ENCODE data around the gene TNFRSF8.

TNFRSF8 gene

DNA sequence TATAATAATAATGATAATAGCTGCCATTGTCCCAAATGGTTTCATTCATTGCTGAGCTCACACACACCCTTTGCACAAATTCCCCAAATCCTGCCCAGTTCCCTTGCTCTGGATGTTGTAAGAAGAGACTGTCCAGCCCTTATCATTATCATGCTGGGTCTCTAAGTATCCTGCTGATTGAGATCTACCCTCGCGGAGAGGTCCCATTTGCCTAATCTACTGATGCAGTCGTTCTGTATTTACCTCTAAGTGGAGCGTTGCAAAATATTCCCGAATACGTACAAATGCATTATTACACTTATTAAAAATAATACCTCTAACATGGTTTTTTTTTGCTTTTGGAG is 51.2 kb downstream of the TNFRSF8 start:
- no peak for DNase-seq (ENCODE audit: low read depth in 2 of 2)

DNA sequence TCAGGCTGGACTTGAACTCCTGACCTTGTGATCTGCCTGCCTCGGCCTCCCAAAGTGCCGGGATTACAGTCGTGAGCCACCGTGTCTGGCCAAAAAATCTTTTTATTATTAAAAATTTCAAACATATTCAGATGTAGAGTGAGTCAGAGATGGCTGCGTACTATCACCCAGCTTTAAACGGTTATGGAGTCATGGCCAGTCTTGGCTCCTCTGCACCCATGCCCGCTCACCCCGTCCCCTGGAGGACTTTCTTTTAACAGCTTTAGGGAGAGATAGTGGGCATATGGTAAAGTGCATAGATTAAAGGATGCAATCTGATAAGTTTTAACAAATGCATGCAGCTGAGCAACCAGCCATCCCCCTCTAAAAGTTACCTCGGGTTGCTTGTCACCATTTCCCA is 51.8 kb downstream of the TNFRSF8 start:
- DNase-seq (ENCODE audit: low read depth in 2 of 2): no peak

DNA sequence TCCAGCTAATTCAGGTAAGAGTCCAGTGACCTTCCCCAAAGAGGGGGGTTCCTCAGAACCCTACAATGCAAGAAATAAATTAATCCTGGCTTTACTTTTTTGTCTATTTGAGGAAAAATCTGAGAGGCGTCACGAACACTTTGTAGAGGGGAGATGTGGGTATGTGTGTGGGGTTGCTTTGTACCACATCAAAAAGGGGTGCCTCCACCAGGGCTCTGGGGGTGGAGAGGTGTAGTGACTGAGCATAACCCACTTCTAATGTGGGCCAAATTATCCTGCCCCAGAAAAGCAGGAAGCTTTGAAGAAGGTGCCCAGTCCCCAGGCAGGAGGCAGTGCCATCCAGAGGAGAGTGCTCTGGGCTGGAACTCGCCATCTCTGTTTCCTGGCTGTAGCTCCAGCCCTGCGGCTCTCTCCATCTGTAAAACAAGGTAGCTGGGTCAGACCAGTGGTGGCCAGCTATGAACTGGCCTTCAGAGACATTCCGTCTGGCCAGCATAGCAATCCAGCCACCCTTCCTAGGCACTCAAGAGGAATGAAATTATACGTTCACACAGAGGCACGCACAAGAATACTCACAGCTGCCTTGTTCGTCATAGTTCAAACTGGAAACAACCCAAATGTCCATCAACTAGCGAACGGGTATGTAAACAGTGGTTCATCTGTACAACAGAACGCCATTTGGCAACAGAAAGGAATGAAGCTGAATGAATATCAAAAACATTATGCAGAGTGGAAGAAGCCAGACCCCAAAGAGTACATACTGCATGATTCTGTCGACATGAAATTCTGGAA is 58.3 kb downstream of the TNFRSF8 start:
- no peak for DNase-seq (ENCODE audit: low read depth in 2 of 2)

- DNase-seq (ENCODE audit: low read depth in 2 of 2): no peak
Observed at GRCh38 chr1:12123172-12123571, 60.1 kb downstream of the TNFRSF8 start.

- DNase-seq (ENCODE audit: low read depth in 2 of 2): peak; percentile 65 to 76
Observed at GRCh38 chr1:12124693-12125421, 61.8 kb downstream of the TNFRSF8 start.

- DNase-seq (ENCODE audit: low read depth in 2 of 2): no peak
Observed at GRCh38 chr1:12125422-12126355, 62.6 kb downstream of the TNFRSF8 start.

GRCh38 chr1:12126781-12127180 is 63.7 kb downstream of the TNFRSF8 start:
- no peak for DNase-seq (ENCODE audit: low read depth in 2 of 2)

- peak in 1 of 2 donors; percentile 21 for DNase-seq (ENCODE audit: low read depth in 2 of 2)
Observed at GRCh38 chr1:12127206-12127810, 64.2 kb downstream of the TNFRSF8 start.

DNA sequence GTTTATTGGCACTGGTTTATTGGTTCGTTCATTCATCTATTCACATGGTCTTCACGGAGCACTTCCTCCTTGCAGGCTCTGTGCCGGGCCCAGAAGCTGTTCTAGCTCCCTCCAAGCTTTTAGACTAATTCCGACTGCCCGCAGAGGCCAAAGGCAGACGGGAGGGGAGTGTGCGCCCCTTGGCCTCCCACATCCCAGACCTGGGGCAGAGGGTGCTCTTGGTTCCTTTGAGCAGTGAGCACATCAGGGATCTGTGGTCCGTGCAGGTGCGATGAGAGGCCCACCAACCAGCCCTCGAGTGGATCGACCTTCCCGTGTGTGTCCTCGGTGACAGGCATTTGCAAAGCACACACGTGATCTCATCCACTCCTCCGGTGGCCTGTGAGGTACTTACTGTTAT is 65.0 kb downstream of the TNFRSF8 start:
- DNase-seq (ENCODE audit: low read depth in 2 of 2): no peak

- DNase-seq (ENCODE audit: low read depth in 2 of 2): no peak
Observed at GRCh38 chr1:12129624-12130023, 66.5 kb downstream of the TNFRSF8 start.

DNA sequence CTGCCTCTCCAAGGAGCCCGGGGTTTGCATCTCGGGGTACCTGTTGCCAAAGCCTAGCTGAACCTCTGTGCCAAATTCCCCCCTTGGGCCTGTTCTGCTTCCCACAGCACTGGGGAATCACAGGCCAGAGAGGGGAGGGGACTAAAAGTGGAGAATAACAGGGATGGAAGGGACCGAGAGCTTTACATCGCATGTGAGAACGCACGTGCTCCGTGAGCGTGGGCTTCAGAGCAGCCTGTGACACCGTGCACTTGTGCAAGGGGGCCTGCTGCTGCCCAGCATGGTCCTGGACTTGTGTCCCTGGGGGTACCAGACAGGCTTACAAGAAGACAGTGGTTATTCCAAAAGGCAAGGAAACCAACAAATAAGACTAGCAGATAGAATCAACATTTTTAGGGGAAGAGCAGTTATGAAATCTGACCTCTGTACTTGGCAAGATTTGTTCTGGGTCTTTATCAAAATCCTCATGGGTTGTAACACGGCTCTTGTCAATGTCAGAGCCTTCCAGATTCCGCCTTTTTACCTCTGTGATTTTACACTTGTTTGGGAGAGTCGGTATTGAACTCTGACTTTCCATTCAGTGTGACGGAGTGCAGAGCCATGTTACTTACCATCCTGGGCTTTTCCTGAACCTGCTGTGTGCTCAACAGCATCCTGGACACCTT is 67.5 kb downstream of the TNFRSF8 start:
- no peak for DNase-seq (ENCODE audit: low read depth in 2 of 2)

GRCh38 chr1:12132078-12132477 is 69.0 kb downstream of the TNFRSF8 start:
- no peak for DNase-seq (ENCODE audit: low read depth in 2 of 2)

GRCh38 chr1:12134716-12135115 is 71.6 kb downstream of the TNFRSF8 start:
- no peak for DNase-seq (ENCODE audit: low read depth in 2 of 2)

DNA sequence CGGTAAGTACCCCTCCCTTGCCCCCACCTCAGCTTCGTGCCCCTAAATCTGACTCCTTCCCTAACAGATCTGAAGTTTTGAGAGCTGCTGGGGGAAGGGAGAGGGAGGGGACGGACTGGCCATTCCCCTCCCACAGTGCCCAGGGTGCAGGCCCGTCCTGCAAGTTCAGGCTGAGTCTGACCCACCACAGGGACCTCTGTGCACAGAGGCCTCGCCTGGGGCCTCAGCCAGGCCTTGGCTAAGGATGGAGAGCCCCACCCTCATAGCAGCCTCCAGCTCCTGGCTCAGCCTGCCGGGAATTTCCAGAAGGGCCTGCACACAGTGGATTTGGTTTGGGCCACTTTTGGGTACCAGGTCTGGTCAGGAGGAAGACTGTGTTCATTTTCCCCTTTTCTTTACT is 72.5 kb downstream of the TNFRSF8 start:
- DNase-seq (ENCODE audit: low read depth in 2 of 2): no peak

DNA sequence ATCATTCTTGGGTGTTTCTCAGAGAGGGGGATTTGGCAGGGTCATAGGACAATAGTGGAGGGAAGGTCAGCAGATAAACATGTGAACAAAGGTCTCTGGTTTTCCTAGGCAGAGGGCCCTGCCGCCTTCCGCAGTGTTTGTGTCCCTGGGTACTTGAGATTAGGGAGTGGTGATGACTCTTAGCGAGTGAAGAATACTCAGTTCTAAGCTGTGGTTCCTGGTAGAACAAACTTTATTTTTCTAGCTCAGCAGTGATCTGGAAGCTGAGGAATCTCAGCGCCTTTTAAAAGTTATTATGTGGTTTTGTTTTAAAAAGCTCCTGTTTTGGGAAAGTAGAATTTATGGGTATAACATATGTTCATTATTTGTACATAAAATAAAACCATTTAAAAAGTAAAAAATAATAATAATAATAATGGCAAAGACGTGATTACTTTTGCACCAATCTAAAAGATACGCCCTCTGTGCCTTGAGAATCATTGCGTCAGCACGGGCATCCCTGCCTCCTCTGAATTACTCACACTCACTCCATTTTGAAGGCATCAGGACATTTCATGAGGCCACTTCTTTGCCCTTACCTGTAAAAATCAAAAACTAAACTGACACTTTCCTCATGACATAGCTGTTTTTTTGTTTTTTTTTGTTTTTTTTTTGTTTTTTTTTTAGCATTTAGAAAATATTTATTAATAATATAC is 74.0 kb downstream of the TNFRSF8 start:
- no peak for DNase-seq (ENCODE audit: low read depth in 2 of 2)

DNA sequence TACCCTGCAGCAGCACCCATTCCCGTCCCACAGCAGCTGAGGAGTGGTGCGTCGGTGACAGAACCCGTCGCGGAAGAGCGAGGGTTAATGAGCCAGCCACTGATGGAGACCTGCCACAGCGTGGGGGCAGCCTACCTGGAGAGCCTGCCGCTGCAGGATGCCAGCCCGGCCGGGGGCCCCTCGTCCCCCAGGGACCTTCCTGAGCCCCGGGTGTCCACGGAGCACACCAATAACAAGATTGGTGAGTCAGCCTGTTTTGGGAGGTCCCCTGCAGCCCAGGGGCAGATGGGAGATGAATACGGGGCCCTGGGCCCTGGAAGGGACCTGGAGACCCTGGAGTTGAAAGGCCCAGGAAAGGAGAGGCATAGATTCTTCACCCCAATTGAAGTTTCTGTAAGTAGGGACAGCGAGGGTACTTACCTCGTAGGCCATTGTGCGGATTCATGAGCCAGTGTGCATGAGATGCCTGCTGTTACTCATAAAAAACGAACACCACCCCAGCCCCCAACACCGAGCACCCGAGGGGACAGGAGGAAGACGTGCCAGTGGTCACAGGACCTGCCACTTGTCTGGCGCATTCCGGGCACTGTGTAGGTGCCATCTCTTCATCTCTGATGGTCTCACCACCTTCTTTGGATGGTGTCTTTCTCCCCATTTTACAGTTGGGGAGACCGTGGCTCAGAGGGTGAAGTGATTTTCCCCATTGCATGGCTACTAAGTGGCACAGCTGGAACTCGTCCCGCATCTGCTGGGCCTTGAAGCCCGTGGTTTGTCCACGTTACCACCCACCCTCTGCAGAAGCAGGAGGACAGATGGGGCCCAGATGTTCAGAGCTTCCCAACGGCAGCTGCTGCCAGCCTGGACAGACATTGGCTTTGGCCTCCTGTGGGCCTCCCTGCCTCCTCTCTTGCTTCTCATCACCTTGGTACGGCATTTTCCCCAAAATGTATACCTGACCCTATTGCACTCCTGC is 75.4 kb downstream of the TNFRSF8 start:
- no peak for DNase-seq (ENCODE audit: low read depth in 2 of 2)

DNA sequence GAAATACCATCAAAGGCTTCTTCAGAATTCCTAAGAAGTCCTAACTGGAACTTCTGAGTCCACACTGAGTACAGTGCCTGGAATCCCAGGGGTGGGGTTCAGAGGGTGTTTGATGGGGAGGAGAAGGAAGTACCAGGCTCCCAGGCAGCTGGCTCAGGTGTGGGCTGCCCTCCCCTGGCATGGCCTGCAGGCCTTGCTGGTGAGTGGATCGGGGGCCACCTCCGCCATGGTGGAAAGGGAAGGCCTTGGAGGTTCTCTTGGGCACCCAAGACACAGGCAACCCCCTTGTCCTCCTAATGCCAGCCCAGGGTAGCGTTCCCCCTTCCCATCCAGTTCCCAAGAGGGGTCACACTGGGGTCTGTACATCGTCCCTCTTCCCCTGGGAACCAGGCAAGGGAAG is 76.9 kb downstream of the TNFRSF8 start:
- no peak for DNase-seq (ENCODE audit: low read depth in 2 of 2)

GRCh38 chr1:12140515-12141162 is 77.5 kb downstream of the TNFRSF8 start:
- DNase-seq (ENCODE audit: low read depth in 2 of 2): no peak
